Umbilical cord (tissue), 2 donors: Measurements from ENCODE around the gene ZBTB40. TPM values are rescaled to one million over a fixed set of nuclear protein-coding genes. Genes with fewer than 3 reads are reported as not detected.

Source experiments
- DNase-seq: peaks from one replicate; pipeline ENCODE4 v3.0.0-alpha.2; 2015; ENCODE audit warnings: low spot score
- total RNA-seq: library from RNA; depleted of rRNA; stranded (reverse); fragments of >200 nt; gene quantifications from one replicate; pipeline ENCODE4 v1.2.3, GENCODE V29; 2014; ENCODE audit warnings: low replicate concordance; ENCODE audit not compliant: insufficient read depth

Gene ZBTB40
- total RNA-seq, 1 donor from 2014 or later: 10.8 TPM

DNA sequence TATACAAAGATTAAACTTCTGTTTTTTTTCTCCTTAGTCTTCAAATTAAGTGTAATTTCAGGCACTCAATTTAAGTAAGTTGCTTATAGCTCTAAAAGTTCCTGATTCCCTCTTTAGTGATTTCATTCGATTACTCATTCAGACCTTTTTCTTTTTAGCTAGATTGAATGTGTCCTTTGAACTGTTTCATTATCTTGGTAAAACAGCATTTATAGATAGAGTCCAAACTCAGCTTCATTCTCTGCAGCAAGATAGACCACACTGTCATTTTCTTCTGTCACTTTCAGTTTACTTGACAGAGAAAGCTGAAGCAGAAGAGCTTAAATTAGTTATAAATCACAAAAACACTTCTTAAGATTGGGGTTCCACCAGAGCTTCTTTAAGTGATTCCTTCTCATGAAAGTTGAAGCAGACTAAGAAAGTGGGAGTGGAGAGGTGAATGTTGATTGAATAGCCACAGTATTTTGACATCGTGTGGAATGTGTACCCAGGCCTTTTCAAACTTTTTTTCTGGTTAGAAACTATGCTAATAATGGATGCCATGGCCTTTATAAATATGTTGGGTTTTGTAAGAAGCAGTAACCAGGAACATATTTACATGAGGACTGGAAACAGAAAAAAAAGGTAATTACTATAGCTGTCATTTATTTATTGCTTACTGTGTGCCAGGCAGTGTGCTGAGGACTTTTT lies 52.2 kb downstream of the ZBTB40 start:
- no peak for DNase-seq

- DNase-seq: no peak
These were observed 54.6 kb downstream of the ZBTB40 start for GRCh38 chr1:22506130-22506692.

DNA sequence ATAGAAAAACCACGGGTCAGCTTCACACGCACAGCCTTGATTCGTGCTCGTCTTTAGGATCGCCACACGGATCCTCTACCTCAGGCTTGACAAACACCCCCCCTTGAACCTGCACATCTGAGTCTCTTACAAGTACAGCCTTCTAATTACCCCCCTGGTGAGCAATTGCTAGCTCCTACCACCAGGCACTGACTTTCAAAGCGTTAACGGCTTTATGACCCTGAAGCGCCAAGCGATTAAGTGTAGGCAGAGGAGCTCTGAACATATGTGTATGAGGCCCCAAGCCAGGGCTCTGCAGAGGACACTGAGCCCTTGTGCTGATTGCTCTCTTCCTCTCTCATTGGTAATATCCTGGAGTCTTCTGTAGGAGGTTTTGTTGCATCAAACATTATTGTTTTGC lies 55.9 kb downstream of the ZBTB40 start:
- DNase-seq: no peak

DNA sequence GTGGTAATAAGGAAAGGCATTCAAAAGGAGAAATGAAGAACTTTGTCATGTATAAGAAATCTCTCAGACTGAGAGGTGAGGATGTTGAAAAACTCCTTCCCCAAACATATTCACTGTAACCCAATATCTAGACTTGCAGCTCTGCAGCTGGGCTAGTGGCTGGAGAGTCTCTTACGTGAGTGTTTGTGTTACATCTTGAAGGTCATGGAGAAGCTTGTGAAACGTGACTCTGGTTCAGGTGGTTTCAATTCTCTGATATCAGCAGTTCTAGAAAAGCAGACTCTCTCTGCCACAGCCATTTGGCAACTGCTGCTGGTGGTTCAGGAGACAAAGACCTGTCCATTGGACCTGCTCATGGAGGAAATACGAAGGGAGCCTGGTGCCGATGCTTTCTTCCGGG lies 56.7 kb downstream of the ZBTB40 start:
- no peak for DNase-seq

GRCh38 chr1:22508991-22509390 lies 57.3 kb downstream of the ZBTB40 start:
- DNase-seq: no peak

- DNase-seq: peak; percentile 3
These were observed 58.2 kb downstream of the ZBTB40 start for GRCh38 chr1:22509815-22510214.

- DNase-seq: no peak
These were observed 61.2 kb downstream of the ZBTB40 start for GRCh38 chr1:22512873-22513272.

DNA sequence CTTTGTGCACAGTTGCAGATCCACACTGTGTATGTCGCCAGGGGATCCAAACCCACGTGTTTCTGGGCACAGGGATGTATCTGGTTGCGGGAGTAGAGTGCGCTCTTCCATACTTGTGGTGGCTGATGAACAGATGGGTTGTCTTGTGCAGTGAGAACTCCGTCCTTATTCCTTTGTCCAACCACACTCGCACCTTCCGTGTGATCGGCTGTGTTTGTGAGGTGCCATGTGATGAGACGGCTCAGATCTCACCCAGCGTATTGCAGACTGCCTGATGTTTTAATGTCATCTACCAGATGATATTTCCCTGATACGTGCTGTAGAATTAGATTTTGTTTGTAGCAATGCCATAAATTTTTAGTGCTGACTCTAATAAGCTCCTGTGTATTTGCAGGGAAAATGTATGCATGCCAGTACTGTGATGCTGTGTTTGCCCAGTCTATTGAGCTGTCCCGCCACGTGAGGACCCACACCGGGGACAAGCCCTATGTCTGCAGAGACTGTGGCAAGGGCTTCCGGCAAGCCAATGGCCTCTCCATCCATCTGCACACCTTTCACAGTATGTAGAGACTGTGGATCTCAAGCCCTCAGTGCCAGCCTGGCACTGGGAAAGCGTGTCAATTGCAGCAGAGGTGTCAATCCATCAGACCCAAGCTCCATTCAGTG lies 65.4 kb downstream of the ZBTB40 start:
- DNase-seq: no peak

DNA sequence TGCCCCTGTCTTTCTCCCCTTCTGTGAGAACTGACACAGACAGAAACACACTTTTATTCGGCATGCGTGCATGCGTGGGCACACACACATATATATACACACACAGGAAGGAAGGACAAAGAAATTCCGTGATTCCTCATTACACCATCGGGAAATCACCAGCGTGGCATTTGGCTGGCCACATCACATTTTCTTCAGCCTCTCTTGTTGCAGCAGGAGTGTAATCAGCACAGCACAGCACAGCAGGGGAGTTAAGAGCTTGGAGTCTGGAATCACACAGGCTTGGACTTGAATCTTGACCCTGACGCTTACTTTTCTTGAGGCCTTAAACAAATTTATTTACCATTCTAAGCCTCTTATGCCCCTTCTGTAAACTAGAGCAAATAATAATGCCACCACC lies 66.3 kb downstream of the ZBTB40 start:
- no peak for DNase-seq

GRCh38 chr1:22518379-22518778 lies 66.7 kb downstream of the ZBTB40 start:
- DNase-seq: no peak

DNA sequence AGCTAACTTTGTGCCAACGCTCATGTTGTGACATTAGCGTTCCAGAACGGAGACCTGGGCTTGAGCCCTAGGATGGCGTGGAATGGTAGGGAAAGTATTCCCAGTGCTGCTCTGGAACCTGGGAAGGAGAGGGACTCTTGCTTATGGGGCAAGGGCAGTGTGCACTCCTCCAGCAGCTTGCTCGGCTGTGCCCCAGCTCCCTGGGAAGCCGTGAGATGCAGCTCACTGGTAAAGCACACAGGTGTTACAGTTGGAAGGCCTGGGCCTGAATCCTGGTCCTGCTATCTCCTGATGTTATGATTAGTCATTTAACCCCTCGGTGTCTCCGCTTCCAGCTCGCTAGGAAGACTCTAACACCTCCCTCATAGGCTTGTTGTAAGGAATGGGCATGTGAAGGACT lies 69.2 kb downstream of the ZBTB40 start:
- no peak for DNase-seq

DNA sequence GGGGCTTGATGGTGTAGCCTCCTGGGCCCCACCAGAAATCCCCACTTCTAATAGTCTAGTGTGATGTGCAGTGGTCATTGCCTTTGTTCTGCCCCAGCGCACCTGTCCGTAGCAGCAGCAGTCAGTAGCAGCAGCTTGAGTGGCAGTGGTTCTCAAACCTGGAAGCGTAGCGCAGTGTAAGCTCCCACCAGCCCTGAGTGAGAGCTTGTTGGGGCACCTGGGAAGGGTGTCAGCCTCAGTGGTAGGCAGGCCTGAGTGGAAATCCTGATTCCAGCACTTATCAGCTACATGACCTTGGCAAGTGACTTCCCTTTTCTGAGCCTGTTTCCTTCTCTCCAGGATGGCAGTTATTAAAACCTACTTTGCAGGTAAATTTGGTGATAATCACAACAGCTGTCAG lies 70.0 kb downstream of the ZBTB40 start:
- no peak for DNase-seq

- DNase-seq: no peak
These were observed 70.6 kb downstream of the ZBTB40 start for GRCh38 chr1:22522221-22522743.

DNA sequence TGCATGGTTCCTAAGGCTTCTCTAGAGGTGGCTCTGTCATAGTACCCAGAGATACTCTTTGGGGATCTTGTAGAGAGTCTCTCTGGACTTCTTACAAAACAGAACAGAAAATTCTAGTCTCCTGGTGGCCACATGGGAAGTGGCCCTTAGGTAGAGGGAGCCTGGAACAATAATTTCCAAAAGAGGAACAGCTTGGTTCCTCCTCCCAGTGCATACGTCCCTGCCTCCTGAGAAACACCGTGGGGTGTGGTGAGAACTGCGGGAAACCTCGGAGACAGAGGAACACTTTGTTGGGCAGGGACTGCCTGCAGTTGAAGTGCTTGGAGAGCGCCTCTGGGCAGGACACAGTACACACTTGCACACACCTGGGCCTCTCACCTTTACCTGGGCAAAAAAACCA lies 72.8 kb downstream of the ZBTB40 start:
- DNase-seq: no peak

DNA sequence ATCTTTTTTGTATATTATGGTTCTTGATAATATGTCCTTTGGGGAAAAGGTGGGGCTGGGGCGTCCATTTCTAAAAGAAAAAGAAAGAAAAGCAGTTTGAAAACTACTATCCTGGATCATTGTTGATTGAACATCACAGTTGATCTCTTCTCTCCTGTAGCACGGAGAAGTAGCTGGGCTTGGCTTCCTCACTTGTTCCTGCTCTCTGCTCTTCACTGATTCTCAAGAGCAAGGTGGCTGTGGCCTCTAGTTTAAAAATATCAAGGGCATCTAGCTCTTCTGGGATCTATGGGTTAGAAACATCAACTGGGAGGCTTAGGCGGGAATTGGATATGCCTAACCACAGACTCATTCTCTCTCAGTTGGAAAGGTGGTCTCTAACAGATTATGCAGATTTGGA lies 73.6 kb downstream of the ZBTB40 start:
- no peak for DNase-seq

- no peak for DNase-seq
These were observed 74.0 kb downstream of the ZBTB40 start for GRCh38 chr1:22525646-22526045.

GRCh38 chr1:22526098-22526497 lies 74.4 kb downstream of the ZBTB40 start:
- no peak for DNase-seq

- no peak for DNase-seq
These were observed 75.0 kb downstream of the ZBTB40 start for GRCh38 chr1:22526677-22527076.

DNA sequence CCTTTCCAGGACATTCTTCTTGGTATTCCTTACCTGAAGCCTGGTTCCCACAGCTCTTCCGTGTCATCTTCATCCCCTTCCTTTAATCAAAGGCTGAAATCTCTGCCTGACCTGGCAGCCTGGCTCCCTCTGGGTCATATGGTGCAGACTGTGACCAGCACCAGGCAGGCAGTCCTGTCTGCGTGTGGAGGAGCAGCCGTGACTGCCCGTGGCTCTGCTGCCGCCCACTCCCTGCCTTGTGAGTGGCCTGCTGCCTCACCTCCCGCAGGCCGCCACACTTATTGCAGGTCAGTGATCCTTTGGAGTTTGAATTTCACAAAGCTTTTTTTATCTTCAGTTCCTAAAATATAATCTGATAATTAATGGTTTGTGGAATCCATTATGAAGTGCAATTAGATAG lies 75.5 kb downstream of the ZBTB40 start:
- DNase-seq: no peak

DNA sequence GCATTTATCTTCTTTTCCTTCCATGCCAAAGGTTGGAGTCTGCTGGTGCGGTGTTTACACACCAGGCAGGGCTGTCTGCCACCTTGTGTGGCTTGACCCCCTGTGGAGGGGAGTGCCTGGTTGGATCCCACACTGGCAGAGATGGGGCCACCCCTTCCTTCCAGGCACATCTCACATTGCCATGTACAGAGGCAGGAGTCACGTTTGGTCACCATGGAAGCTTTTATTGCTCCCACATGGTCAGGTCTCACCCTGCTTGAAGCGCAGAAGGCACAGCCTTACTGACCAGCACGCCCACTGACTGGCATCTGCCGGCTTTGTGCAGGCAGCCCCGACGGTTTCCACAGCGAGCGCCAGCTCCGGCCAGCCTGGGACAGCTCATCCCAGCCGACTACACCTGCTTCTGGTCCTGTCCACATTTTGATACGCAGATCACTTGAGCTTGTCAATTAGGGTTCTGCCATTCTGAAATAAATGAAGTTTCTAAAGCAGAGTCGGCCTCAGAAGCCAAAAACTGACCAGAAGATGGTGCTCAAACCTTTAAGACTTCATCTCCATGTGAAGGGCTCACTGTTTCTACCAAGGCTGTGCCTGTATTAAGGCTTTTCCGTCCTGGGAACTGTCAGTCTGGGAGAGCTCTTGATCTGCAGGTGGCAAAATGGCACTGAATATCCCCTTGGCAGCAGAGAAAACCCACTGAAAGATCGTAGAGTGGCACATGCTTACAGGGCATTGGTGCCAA lies 76.1 kb downstream of the ZBTB40 start:
- DNase-seq: peak; percentile 22

DNA sequence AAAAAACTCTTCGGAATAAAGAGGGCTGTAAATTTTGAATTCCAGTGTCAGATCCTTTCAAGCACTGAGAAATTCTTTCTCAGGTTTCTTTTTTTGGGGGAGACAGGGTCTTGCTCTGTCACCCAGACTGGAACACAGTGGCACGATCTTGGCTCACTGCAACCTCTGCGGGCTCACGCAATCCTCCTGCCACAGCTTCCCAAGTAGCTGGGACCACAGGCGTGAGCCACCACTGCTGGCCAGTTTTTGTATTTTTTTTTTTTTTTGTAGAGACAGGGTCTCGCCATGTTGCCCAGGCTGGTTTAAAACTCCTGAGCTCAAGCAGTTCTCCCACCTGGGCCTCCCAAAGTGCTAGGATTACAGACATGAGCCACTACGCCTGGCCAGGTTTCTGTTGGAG lies 76.8 kb downstream of the ZBTB40 start:
- DNase-seq: no peak

DNA sequence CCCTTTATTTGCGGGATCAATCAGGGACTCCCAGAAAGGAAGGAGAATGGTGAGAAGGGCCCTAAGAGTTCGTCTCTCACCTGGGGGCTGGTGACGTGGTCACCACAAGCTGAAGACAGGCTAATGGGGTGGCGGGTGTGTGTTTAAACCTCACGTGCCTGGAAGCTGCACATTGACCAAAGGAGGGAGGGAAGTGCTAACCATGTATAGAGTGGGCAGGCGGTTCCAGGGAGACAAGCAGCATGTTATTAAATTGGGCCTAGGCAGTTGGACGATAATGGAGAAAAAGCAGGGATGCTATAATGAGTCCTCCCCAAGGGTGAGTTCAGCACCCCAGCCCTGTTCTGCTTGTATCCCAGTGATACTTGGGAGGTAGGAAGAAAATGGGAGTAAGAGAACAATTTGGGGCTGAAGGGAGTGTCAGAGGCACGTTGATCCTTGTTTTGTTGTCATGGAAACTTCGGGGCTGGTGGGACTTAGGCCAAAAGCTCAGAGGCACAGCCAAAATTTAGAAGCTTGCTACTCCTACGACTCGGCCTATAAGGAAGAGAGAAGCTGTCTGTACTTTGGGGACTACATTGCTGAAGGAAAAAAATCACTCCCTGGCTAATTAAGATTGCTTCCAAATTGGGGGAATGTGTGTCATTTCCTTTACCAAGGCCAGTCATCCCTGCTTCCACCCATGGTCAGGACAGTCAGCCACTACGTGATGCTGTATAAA lies 78.4 kb downstream of the ZBTB40 start:
- peak; percentile 32 for DNase-seq
